Ovary (tissue), 3 donors: ENCODE results near the gene RUNX1.

Experiments used
- EP300 ChIP-seq: sonication (generic); formaldehyde crosslinking; IDR thresholded peaks from one replicate; pipeline ENCODE4 v1.6.1; 2017; ENCODE audit warnings: antibody characterized with exemption
- TF ChIP-seq, protein P1 (sequence below), 3 donors: fragments of 450-650 bp in 2 of 3; fragments of 200-600 bp in 1 of 3; IDR thresholded peaks; one replicate each; pipeline versions ENCODE4 v1.5.1 to v1.8.0; 2016 to 2022; ENCODE audit warnings: antibody characterized with exemption in 3 of 3, mild to moderate bottlenecking in 1 of 3
- donor health status: DM: no; HTN: no; CAD: no.

DNA sequence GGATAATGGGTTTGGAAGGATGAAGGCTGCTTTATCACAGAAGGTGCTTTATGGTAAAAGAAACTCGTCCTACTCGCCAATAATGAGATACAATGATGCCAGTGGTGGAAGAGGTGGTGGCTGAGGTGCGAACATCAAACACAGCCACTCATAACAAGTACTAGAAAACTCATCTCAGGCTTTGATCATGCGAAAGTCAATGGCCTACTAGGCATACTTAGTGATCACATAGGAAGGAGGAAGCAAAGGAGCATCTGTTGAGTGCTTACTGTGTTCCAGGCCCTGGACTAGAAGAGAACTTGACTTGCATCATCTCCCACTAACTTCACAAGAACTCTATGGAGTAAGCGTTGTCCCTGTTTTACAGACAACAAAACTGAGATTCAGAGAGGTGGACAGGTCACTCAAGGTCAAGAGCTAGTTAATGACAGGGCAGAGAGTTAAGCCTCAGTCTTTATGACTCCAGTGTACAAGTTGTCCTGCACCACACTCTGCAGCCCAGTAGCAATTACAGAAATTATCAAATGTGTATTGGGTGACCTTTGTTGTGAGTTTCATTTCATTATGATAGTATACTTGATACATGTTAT lies 33.6 kb downstream of the RUNX1 start:
- TF ChIP-seq, protein P1, sequence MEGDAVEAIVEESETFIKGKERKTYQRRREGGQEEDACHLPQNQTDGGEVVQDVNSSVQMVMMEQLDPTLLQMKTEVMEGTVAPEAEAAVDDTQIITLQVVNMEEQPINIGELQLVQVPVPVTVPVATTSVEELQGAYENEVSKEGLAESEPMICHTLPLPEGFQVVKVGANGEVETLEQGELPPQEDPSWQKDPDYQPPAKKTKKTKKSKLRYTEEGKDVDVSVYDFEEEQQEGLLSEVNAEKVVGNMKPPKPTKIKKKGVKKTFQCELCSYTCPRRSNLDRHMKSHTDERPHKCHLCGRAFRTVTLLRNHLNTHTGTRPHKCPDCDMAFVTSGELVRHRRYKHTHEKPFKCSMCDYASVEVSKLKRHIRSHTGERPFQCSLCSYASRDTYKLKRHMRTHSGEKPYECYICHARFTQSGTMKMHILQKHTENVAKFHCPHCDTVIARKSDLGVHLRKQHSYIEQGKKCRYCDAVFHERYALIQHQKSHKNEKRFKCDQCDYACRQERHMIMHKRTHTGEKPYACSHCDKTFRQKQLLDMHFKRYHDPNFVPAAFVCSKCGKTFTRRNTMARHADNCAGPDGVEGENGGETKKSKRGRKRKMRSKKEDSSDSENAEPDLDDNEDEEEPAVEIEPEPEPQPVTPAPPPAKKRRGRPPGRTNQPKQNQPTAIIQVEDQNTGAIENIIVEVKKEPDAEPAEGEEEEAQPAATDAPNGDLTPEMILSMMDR (IDR thresholded peaks at IDR 0.05), result no peak
- no peak for TF ChIP-seq EP300
